Measurements from ENCODE around the gene SIK3. TPM values are rescaled to one million over a fixed set of nuclear protein-coding genes. Genes with fewer than 3 reads are reported as not detected.

The SIK3 gene
- total RNA-seq, 1 donor from 2014 or later: 40.0 TPM

- intact Hi-C loops (cut with micrococcal nuclease): no loop called here
These were observed 16.3 kb downstream of the SIK3 start for GRCh38 chr11:117081908-117082307.

- intact Hi-C loops (cut with micrococcal nuclease): no loop called here
These were observed 17.9 kb downstream of the SIK3 start for GRCh38 chr11:117080370-117080769.

GRCh38 chr11:117076941-117077691 lies 21.1 kb downstream of the SIK3 start:
- intact Hi-C loops (cut with micrococcal nuclease): no loop called here

- intact Hi-C loops (cut with micrococcal nuclease): no loop called here
These were observed 23.0 kb downstream of the SIK3 start for GRCh38 chr11:117075186-117075585.

GRCh38 chr11:117074119-117074518 lies 24.1 kb downstream of the SIK3 start:
- intact Hi-C loops (cut with micrococcal nuclease): no loop called here

DNA sequence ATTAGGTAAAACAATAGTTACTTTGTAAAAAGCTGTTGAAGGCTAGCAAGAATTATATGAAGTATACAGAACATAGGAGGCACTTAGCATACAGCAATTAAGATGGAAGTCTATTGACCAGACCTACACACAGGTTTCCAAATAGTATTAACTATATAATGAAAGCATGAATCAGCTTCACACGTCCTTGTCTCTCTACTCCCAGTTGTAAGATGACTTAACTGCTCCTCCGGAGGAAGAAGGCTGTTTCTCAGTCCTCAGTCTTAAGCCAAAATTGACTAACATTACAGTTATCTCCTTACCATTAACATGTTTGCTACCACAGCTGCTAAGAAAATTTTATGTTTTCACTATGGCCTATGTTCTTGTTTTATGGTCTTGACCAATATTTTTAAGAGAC lies 24.7 kb downstream of the SIK3 start:
- intact Hi-C loops (cut with micrococcal nuclease): loop anchor here (1.0 kb wide), 1 partner anchor 10 kb away; no protein-coding TSS in a partner anchor

DNA sequence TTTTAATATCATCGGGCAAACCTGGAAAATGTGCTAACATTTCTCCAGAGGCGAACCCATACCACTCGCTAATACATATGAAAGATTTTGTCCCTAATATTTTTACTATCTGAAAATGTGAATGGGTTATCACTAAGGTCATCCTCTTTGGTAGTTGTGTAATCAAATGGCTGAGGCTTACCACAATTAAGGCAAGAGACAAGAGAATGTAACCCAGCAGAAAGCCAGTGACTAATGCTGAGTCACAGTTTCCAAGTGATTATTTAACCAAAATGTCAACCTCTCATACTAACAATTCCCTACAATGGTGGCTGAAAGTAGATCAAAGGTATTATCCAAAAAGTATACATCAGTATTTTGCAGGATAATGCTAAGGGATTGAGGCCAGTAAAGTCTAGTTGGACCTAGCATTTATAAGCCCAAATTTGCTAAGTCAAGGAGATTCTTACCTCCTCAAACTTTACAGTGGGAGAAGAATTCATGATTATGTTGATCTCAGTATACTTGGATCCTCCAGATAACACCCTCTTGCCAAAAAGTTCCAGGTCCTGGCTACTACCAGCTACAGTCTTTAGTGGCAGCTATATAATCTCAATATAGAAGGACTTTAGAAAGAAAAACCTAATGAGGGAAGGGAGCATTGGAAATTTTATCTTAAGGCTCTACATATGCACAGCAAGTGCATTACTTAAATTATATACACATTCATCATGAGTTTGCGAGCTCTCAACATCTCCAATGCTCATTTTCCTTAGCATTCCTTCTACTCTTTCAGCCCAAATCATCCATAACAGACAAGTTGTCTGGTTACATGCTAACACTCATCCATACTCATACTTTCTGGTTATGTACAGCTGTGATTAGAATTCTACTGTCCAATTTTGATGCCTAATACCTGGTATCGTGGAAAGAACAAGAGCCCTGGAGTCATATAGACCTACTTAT lies 25.4 kb downstream of the SIK3 start:
- intact Hi-C loops (cut with micrococcal nuclease): loop anchor here (1.0 kb wide), 1 partner anchor 9 kb away; no protein-coding TSS in a partner anchor

DNA sequence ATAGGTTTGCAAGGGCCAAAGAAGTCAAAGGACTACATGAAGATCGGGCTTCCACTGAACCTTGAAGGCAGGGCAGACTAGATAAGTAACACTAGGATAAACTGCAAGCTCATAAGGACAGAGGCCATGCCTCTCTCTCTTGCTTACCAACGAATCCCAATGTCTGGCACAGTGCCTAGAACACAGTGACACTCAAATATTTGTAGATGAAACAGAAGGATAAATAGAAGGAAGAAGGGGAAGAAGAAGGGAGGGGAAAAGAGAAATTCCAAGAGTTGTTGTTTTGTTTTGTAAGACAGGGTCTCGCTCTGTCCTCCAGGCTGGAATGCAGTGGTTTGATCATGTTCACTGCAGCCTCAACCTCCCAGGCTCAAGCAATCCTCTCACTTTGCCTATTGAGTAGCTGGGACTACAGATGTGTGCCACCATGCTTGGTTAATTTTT lies 26.9 kb downstream of the SIK3 start:
- intact Hi-C loops (cut with micrococcal nuclease): no loop called here

DNA sequence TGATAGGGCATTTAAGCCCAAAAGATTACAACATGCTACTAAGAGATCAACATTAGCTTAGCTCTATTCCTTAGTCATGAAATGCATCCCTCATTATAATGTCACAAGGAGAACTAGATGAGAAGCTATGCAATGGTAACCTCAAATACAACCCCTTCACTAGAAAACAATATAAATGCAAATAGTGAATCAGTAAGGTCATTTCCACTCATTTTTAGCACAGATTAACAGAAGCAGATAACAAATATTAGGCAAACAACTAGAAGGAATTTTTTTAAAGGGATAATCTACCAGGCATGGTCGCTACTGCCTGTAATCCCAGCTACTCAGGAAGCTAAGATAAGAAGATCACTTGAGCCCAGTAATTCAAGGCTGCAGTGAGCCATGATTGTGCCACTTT lies 28.2 kb downstream of the SIK3 start:
- intact Hi-C loops (cut with micrococcal nuclease): no loop called here

GRCh38 chr11:117068303-117068860 lies 29.8 kb downstream of the SIK3 start:
- intact Hi-C loops (cut with micrococcal nuclease): no loop called here

GRCh38 chr11:117066959-117067358 lies 31.3 kb downstream of the SIK3 start:
- intact Hi-C loops (cut with micrococcal nuclease): no loop called here

DNA sequence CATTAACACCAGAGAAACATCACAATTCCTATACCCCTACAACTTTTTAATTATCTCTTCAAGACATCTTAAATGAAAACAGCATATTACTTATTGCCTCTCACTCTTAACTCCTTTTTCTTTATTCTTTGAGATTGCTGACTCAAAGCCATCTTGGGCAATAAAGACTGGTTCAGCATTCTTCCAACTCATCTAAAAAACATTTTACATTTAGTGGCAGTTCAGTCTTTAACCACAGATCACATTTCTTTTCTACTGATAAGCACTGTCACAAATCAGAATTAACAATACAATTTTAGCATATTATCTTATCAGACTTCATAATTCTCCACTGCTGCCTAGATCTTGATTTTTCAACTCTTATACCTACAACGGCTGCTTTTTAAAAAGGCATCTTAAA lies 34.0 kb downstream of the SIK3 start:
- intact Hi-C loops (cut with micrococcal nuclease): no loop called here

- intact Hi-C loops (cut with micrococcal nuclease): loop anchor here (1.0 to 2.0 kb wide), 4 partner anchors 16 to 209 kb away; no protein-coding TSS in a partner anchor
These were observed 35.7 kb downstream of the SIK3 start for GRCh38 chr11:117062498-117062897.

DNA sequence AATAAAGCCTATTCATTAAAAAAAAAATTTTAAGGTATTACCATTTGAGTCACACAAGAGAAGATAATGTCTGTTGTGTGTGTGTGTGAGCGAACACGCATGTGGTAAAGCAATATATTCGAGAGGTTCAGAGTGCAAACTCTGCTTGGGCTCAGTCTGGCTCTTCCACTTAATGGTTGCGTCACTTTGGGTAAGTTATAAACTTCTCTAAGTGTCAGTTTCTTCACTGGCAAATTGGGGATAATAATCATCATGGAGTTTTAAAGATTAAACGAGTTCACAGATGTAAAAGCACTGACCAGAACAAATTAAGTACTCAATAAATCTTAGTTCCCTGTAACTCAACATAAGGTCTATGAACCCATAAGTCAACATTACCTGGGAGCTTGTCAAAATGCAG lies 37.0 kb downstream of the SIK3 start:
- intact Hi-C loops (cut with micrococcal nuclease): no loop called here

DNA sequence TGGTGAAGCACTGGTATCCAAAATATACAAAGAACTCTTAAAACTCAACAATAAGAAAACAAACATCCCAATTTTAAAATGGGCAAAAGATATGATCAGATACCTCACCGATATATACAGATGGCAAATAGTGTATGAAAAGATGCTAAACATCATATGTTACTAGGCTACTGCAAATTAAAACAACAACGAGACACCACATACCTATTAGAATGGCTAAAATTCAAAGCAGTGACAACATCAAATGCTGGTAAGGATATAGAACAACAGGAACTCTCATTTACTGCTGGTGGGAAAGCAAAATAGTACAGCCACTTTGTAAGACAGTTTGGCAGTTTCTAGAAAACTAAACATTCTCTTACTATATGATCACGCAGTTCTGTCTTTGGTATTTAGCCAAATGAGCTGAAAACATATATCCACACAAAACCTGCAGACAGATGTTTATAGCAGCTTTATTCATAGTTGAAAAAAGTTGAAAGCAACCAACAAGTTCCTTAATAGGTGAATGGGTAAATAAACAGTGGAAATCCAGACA lies 38.5 kb downstream of the SIK3 start:
- intact Hi-C loops (cut with micrococcal nuclease): no loop called here

GRCh38 chr11:117058761-117059261 lies 39.4 kb downstream of the SIK3 start:
- intact Hi-C loops (cut with micrococcal nuclease): no loop called here

GRCh38 chr11:117057727-117058126 lies 40.5 kb downstream of the SIK3 start:
- intact Hi-C loops (cut with micrococcal nuclease): no loop called here

DNA sequence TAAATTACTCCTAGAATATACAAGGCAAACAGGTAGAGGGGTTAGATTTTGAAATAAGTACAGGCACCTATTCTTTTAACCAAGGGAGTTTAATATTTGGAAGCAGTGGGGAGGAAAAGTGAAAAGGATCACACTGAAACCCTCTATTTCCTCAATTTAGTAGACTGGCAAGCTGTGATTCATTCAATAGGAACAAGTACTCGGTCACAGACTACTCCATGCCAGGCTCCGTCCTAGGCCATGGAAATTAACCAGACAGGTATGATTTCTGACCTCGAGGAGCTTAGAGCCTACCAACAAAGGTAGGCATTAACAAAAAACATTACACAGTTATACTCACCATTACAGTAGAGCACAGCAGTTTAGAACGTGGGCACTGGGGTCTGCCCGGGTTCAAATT lies 40.9 kb downstream of the SIK3 start:
- intact Hi-C loops (cut with micrococcal nuclease): no loop called here

GRCh38 chr11:117055469-117055868 lies 42.8 kb downstream of the SIK3 start:
- intact Hi-C loops (cut with micrococcal nuclease): no loop called here

DNA sequence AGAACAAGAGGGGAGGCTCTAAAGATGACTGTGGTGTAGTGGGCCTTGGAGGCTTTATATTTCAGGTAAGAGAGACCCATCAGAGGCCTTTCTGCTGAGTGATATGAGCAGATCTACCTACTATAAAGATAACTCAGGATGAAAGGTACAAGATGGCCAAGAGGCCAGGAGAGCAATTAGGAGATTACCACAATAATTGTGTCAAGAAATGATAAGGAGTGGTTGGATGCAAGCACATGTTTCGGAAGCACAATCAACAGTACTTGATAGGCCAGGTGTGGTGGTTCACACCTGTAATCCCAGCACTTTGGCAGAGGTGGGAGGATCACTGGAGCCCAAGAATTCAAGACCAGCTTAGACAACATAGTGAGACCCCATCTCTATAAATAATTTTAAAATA lies 43.8 kb downstream of the SIK3 start:
- intact Hi-C loops (cut with micrococcal nuclease): no loop called here

Data from T-helper 1 cell treated with Interleukin-12 subunit alpha and Interleukin-12 subunit beta and Interleukin-4 antibody, amounts not matched to agents 30 ng/mL and 1 ng/mL, for 36 hours (primary cell).